Stomach (tissue), 9 donors: ENCODE results near the gene CDK10. TPM values are rescaled to one million over a fixed set of nuclear protein-coding genes. Genes with fewer than 3 reads are reported as not detected.

ENCODE experiments used
- DNase-seq, 2 donors: peaks; one replicate each; pipeline versions ENCODE4 v3.0.0 to v3.0.0-alpha.2; 2013 to 2019
- H3K27ac ChIP-seq, 5 donors: fragments of 200-600 bp in 4 of 5; sonication (generic) in 4 of 5; one replicate each; pipeline ENCODE4 v1.5.1; 2013 to 2019; ENCODE audit warnings: mild to moderate bottlenecking in 1 of 5, moderate library complexity in 1 of 5
- H3K27me3 ChIP-seq, 3 donors: fragments of 200-600 bp; sonication (generic); one replicate each; pipeline ENCODE4 v1.5.1; 2017 to 2019; ENCODE audit warnings: mixed run types in 1 of 3
- H3K36me3 ChIP-seq, 4 donors: fragments of 200-600 bp; sonication (generic); 1 replicate in 3 of 4; 2 replicates in 1 of 4; pipeline ENCODE4 v1.5.1; 2016 to 2019
- H3K4me1 ChIP-seq, 4 donors: fragments of 200-600 bp; sonication (generic); one replicate each; pipeline ENCODE4 v1.5.1; 2016 to 2019
- H3K4me3 ChIP-seq, 4 donors: fragments of 200-600 bp; sonication (generic) in 3 of 4; one replicate each; pipeline ENCODE4 v1.5.1; 2016 to 2019; ENCODE audit warnings: mild to moderate bottlenecking in 1 of 4
- H3K9me3 ChIP-seq, 4 donors: fragments of 200-600 bp; sonication (generic); one replicate each; pipeline ENCODE4 v1.5.1; 2016 to 2019
- CTCF ChIP-seq, 7 experiments: fragments of 450-650 bp in 4 of 7; fragments of 200-600 bp in 3 of 7; sonication (generic) in 3 of 7; IDR thresholded peaks; one replicate each; pipeline ENCODE4 v1.5.1; 2016 to 2019; ENCODE audit warnings: antibody characterized with exemption in 7 of 7, control low read depth in 2 of 7, mild to moderate bottlenecking in 1 of 7
- EP300 ChIP-seq: sonication (generic); formaldehyde crosslinking; IDR thresholded peaks from one replicate; pipeline ENCODE4 v1.6.1; 2017; ENCODE audit warnings: antibody characterized with exemption
- POLR2A ChIP-seq, 4 donors: fragments of 450-650 bp; IDR thresholded peaks; one replicate each; pipeline ENCODE4 v1.6.1; 2016; ENCODE audit warnings: antibody characterized with exemption in 4 of 4, control low read depth in 2 of 4, mild to moderate bottlenecking in 1 of 4, moderate library complexity in 1 of 4
- POLR2AphosphoS5 ChIP-seq, 3 donors: sonication (generic); formaldehyde crosslinking; IDR thresholded peaks; one replicate each; pipeline ENCODE4 v1.6.1; 2016; ENCODE audit warnings: antibody characterized with exemption in 3 of 3
- WGBS, 5 donors: extraction: QIAGEN DNeasy Blood & Tissue Kit in 3 of 5; methylation state at CpG; one replicate each; pipeline versions ENCODE4 v1.1.5 to v1.1.7; 2013 to 2018; 5-methylcytosine and 5-hydroxymethylcytosine counted together
- intact Hi-C: fragments of 100-400 bp; cut with DNase I; formaldehyde crosslinking; loops from one replicate; pipeline ENCODE4 v1.15.1; 2023; ENCODE audit warnings: low total_unique reads
- polyA plus RNA-seq, 3 donors: library from polyadenylated mRNA; stranded (reverse); fragments of 200-250 nt; gene quantifications; one replicate each; pipeline ENCODE4 v1.2.3, GENCODE V29; 2013
- total RNA-seq, 5 donors: library from RNA; depleted of rRNA; stranded (reverse); fragments of >200 nt; gene quantifications; one replicate each; pipeline versions ENCODE4 v1.1.0 to v1.2.3, GENCODE V29; 2014 to 2016
- donor health status: healthy with polysubstance abuse.
- donor health status: Bipolar disorder and iron deficiency.
- donor health status: healthy.

CDK10 gene
- total and polyA plus RNA-seq, 8 donors, result 40.9 to 256 (median 86.4) TPM

GRCh38 chr16:89672177-89672941, 14.1 kb upstream of the CDK10 start:
- WGBS, 5 donors, result 86 to 91% (median 88%) methylated on average over 16 of the region's 16 CpGs
- H3K4me3 ChIP-seq, result no peak overlapping the region
- H3K4me1 ChIP-seq, result no peaks in the 10 kb centered on the region
- intact Hi-C loops, result no loop called here
- no peak for TF ChIP-seq POLR2AphosphoS5 (IDR thresholded peaks at IDR 0.05)
- TF ChIP-seq POLR2A (IDR thresholded peaks at IDR 0.05), result no peak
- TF ChIP-seq CTCF (IDR thresholded peaks at IDR 0.05), result no peak
- TF ChIP-seq EP300, result no peak
- DNase-seq, result no peak
- no peaks in the 10 kb centered on the region for H3K9me3 ChIP-seq
- H3K27ac ChIP-seq, result no peak overlapping the region
- H3K36me3 ChIP-seq, result peaks cover 0 to 8% (median 0%) of the 10 kb centered on the region in 4 donors
- no peaks in the 10 kb centered on the region for H3K27me3 ChIP-seq

- DNase-seq, result no peak
- no peaks in the 10 kb centered on the region for H3K4me1 ChIP-seq
- TF ChIP-seq CTCF (IDR thresholded peaks at IDR 0.05) (no peak), EP300 (no peak), POLR2A (IDR thresholded peaks at IDR 0.05) (no peak)
- H3K36me3 ChIP-seq, result no peaks in the 10 kb centered on the region
- no peak overlapping the region for H3K27ac ChIP-seq
- H3K27me3 ChIP-seq, result no peaks in the 10 kb centered on the region
- intact Hi-C loops, result no loop called here
- no peaks in the 10 kb centered on the region for H3K9me3 ChIP-seq
- H3K4me3 ChIP-seq, result no peak overlapping the region
- WGBS, 5 donors, result 96 to 98% (median 97%) methylated on average over 2 of the region's 2 CpGs
Measured at GRCh38 chr16:89678258-89678657, 8.2 kb upstream of the CDK10 start.

- Histone ChIP-seq H3K27ac (no peak overlapping the region), H3K9me3 (no peaks in the 10 kb centered on the region), H3K4me3 (peak overlapping the region in 3 of 4 donors; percentile 68 to 92 (median 72)), H3K36me3 (peaks cover 0 to 21% (median 19%) of the 10 kb centered on the region in 4 donors), H3K27me3 (no peaks in the 10 kb centered on the region), H3K4me1 (peaks cover 12 to 33% (median 29%) of the 10 kb centered on the region in 4 donors)
- TF ChIP-seq POLR2AphosphoS5 (IDR thresholded peaks at IDR 0.05) (no peak), EP300 (no peak), POLR2A (IDR thresholded peaks at IDR 0.05) (no peak)
- intact Hi-C loops, result no loop called here
- no peak for DNase-seq
- WGBS, 5 donors, result 75 to 100% (median 97%) methylated on average over 1 of the region's 1 CpG
Measured at GRCh38 chr16:89685916-89686315, 573 bp upstream of the CDK10 start.

- intact Hi-C loops, result no loop called here
Measured at GRCh38 chr16:89687092-89687940, 827 bp downstream of the CDK10 start.

More at GRCh38 chr16:89687092-89687940, 827 bp downstream of the CDK10 start:
- no peaks in the 10 kb centered on the region for H3K9me3 ChIP-seq
- peak overlapping the region; percentile 68 to 95 (median 82) for H3K4me3 ChIP-seq
- H3K27ac ChIP-seq, result peak overlapping the region; percentile 90 to 98 (median 94)
- TF ChIP-seq EP300 (no peak), POLR2A (IDR thresholded peaks at IDR 0.05) (no peak), CTCF (IDR thresholded peaks at IDR 0.05) (no peak), POLR2AphosphoS5 (IDR thresholded peaks at IDR 0.05) (peak in 2 of 3 donors; percentile 36 to 46)
- peaks cover 12 to 33% (median 29%) of the 10 kb centered on the region in 4 donors for H3K4me1 ChIP-seq
- peak; percentile 79 to 91 for DNase-seq
- peaks cover 12 to 35% (median 33%) of the 10 kb centered on the region in 4 donors for H3K36me3 ChIP-seq
- no peaks in the 10 kb centered on the region for H3K27me3 ChIP-seq
- 7 to 10% (median 8%) methylated on average over 35 to 42 of the region's 42 CpGs for WGBS, 5 donors
